Caco-2 (cell line): ENCODE data around the gene R3HDM2. TPM values are rescaled to one million over a fixed set of nuclear protein-coding genes. Genes with fewer than 3 reads are reported as not detected.
"Not testable (repeated sequence)": the region's sequence is repeated elsewhere in the genome, so short reads cannot be mapped to it uniquely, and the experiment has no call there.

Experiments used
- BruUV-seq: library from RNA; stranded (reverse); fragments of 400-500 nt; replicated peaks from 2 replicates; lab custom pipeline; 2021; lab: Mats Ljungman, UMichigan
- CTCF ChIA-PET: fragments of 300-600 bp; sonication (Branson Sonifier 250); formaldehyde crosslinking; loops from one replicate; lab custom pipeline; 2022; ENCODE audit warnings: antibody characterized with exemption; lab: Charles Lee
- POLR2A ChIA-PET: fragments of 300-600 bp; sonication (Branson Sonifier 250); formaldehyde crosslinking; loops from one replicate; lab custom pipeline; 2022; ENCODE audit warnings: antibody characterized with exemption; lab: Charles Lee
- DNase-seq, 2 experiments: peaks; one replicate each; pipeline versions ENCODE4 v3.0.0 to v3.0.0-alpha.2; 2020 to 2022
- H3K27me3 ChIP-seq: replicated peaks from 2 replicates; pipeline ENCODE4 v1.6.0; 2011; ENCODE audit warnings: low read length; ENCODE audit not compliant: control insufficient read depth, insufficient read depth
- H3K36me3 ChIP-seq: 2 replicates; pipeline ENCODE4 v1.5.1; 2011; ENCODE audit warnings: low read length; ENCODE audit not compliant: control insufficient read depth, insufficient read depth
- H3K4me1 ChIP-seq: fragments of 250-450 bp; sonication (Bioruptor Pico); 2 replicates; pipeline ENCODE4 v1.5.1; 2020; ENCODE audit warnings: mild to moderate bottlenecking
- H3K4me3 ChIP-seq: 2 replicates; pipeline ENCODE4 v1.5.1; 2011; ENCODE audit warnings: low read depth, mild to moderate bottlenecking, control low read depth, low read length
- H3K9me3 ChIP-seq: fragments of 250-450 bp; sonication (Bioruptor Pico); 2 replicates; pipeline ENCODE4 v1.5.1; 2020; ENCODE audit warnings: mild to moderate bottlenecking, moderate library complexity
- H3K27ac Mint-ChIP-seq: one replicate; pipeline ENCODE4 v1.8.0; 2022; ENCODE audit warnings: mixed read lengths; ENCODE audit not compliant: unreplicated experiment
- H3K27me3 Mint-ChIP-seq: one replicate; pipeline ENCODE4 v1.8.0; 2022; ENCODE audit warnings: mixed read lengths; ENCODE audit not compliant: insufficient read depth, unreplicated experiment
- H3K36me3 Mint-ChIP-seq: one replicate; pipeline ENCODE4 v1.8.0; 2022; ENCODE audit warnings: mild to moderate bottlenecking, mixed read lengths; ENCODE audit not compliant: insufficient read depth, unreplicated experiment
- H3K4me1 Mint-ChIP-seq: one replicate; pipeline ENCODE4 v1.8.0; 2022; ENCODE audit warnings: low read depth, mixed read lengths; ENCODE audit not compliant: unreplicated experiment
- H3K4me3 Mint-ChIP-seq: one replicate; pipeline ENCODE4 v1.8.0; 2022; ENCODE audit warnings: mild to moderate bottlenecking, moderate library complexity, mixed read lengths; ENCODE audit not compliant: unreplicated experiment
- H3K9me3 Mint-ChIP-seq: one replicate; pipeline ENCODE4 v1.8.0; 2022; ENCODE audit warnings: mixed read lengths; ENCODE audit not compliant: unreplicated experiment
- intact Hi-C: fragments of 100-400 bp; cut with micrococcal nuclease; formaldehyde crosslinking; loops from one replicate; pipeline ENCODE4 v1.10.0; 2022; ENCODE audit not compliant: unreplicated experiment
- total RNA-seq: library from RNA; stranded (reverse); gene quantifications from 2 replicates; pipeline ENCODE4 v1.2.3, GENCODE V29; 2022
- TF ChIP-seq, protein P1 (sequence below), 2 experiments: fragments of 200-600 bp in 1 of 2; IDR thresholded peaks; 1 replicate in 1 of 2; 2 replicates in 1 of 2; pipeline versions ENCODE4 v1.5.1 to v1.8.0; 2011 to 2022; ENCODE audit warnings: antibody characterized with exemption in 1 of 2, control low read depth in 1 of 2, inconsistent platforms in 1 of 2, low read depth in 1 of 2, low read length in 1 of 2, mild to moderate bottlenecking in 1 of 2, moderate library complexity in 1 of 2; ENCODE audit not compliant: insufficient read depth in 1 of 2, severe bottlenecking in 1 of 2, unreplicated experiment in 1 of 2

Gene R3HDM2
- total RNA-seq, 1 experiment from 2014 or later, result 33.7 TPM

DNA sequence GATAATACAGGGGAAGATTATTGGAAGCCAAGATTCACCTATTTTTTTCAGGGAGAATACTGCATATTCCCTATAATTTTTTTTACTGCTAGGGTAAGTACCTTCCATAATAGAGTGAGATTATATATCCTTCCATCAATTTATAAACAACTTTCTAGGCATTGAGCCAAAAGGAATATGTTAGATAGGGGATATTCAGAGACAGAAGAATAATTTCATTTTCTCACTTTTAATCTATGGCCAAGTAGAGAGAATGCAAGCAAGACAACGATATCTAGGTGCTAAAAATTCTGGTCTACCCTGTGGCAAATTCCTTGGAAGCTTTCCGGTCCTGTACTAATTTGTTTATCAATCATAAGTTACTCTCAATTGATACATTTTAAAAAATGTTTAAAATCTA lies 110.2 kb downstream of the R3HDM2 start:
- no TSS peak for BruUV-seq
- H3K27me3 ChIP-seq, result no peaks in the 10 kb centered on the region
- Mint-ChIP-seq H3K27me3 (no peaks in the 10 kb centered on the region), H3K36me3 (no peaks in the 10 kb centered on the region), H3K4me1 (peaks cover 8% of the 10 kb centered on the region), H3K9me3 (no peaks in the 10 kb centered on the region), H3K27ac (no peak overlapping the region), H3K4me3 (no peak overlapping the region)
- TF ChIP-seq, protein P1, sequence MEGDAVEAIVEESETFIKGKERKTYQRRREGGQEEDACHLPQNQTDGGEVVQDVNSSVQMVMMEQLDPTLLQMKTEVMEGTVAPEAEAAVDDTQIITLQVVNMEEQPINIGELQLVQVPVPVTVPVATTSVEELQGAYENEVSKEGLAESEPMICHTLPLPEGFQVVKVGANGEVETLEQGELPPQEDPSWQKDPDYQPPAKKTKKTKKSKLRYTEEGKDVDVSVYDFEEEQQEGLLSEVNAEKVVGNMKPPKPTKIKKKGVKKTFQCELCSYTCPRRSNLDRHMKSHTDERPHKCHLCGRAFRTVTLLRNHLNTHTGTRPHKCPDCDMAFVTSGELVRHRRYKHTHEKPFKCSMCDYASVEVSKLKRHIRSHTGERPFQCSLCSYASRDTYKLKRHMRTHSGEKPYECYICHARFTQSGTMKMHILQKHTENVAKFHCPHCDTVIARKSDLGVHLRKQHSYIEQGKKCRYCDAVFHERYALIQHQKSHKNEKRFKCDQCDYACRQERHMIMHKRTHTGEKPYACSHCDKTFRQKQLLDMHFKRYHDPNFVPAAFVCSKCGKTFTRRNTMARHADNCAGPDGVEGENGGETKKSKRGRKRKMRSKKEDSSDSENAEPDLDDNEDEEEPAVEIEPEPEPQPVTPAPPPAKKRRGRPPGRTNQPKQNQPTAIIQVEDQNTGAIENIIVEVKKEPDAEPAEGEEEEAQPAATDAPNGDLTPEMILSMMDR (IDR thresholded peaks at IDR 0.05; ENCODE audit: insufficient read depth in 1 of 2, low read depth in 1 of 2, low read length in 1 of 2, severe bottlenecking in 1 of 2, unreplicated experiment in 1 of 2), result no peak
- H3K36me3 ChIP-seq, result no peaks in the 10 kb centered on the region
- H3K4me1 ChIP-seq, result peaks cover 12% of the 10 kb centered on the region
- ChIA-PET CTCF (no interaction called here), POLR2A (no interaction called here)
- intact Hi-C loops, result no loop called here
- no peaks in the 10 kb centered on the region for H3K9me3 ChIP-seq
- no peak for DNase-seq
- no peak overlapping the region for H3K4me3 ChIP-seq

- H3K27me3 ChIP-seq, result no peaks in the 10 kb centered on the region
- H3K4me3 Mint-ChIP-seq, result no peak overlapping the region
- POLR2A ChIA-PET, result no interaction called here
- CTCF ChIA-PET, result interaction anchor here (0.6 to 1.8 kb wide), 2 partner anchors 123 to 132 kb away, joined by 3 to 6 read pairs; no protein-coding TSS in a partner anchor
- H3K4me3 ChIP-seq, result no peak overlapping the region
- H3K9me3 Mint-ChIP-seq, result no peaks in the 10 kb centered on the region
- no TSS peak for BruUV-seq
- TF ChIP-seq, protein P1 (IDR thresholded peaks at IDR 0.05; ENCODE audit: insufficient read depth in 1 of 2, low read depth in 1 of 2, low read length in 1 of 2, severe bottlenecking in 1 of 2, unreplicated experiment in 1 of 2), result no peak
- H3K4me1 Mint-ChIP-seq, result peaks cover 8% of the 10 kb centered on the region
- no peak overlapping the region for H3K27ac Mint-ChIP-seq
- H3K4me1 ChIP-seq, result peaks cover 14% of the 10 kb centered on the region
- no peaks in the 10 kb centered on the region for H3K36me3 ChIP-seq
- DNase-seq, result no peak
- no peaks in the 10 kb centered on the region for H3K27me3 Mint-ChIP-seq
- intact Hi-C loops, result no loop called here
- no peaks in the 10 kb centered on the region for H3K36me3 Mint-ChIP-seq
- no peaks in the 10 kb centered on the region for H3K9me3 ChIP-seq
These were observed 111.0 kb downstream of the R3HDM2 start for GRCh38 chr12:57319678-57320469.

DNA sequence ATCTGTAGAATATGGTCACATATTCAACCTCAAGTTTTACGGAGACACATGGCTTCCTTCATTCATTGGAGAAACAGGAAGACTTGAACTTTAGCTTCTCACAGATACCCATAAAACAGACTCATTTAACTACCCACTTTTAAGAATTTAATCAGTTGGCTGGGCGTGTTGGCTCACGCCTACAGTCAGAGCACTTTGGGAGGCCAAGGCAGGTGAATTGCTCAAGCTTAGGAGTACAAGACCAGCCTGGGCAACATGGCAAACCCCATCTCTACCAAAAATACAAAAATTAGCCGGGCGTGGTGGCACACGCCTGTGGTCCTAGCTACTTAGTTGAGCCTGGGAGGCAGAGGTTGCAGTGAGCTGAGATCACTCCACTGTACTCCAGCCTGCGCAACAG lies 115.2 kb downstream of the R3HDM2 start:
- BruUV-seq, result no TSS peak
- Mint-ChIP-seq H3K4me3 (no peak overlapping the region), H3K27ac (no peak overlapping the region), H3K4me1 (peaks cover 8% of the 10 kb centered on the region), H3K27me3 (no peaks in the 10 kb centered on the region), H3K9me3 (no peaks in the 10 kb centered on the region), H3K36me3 (peaks cover 5% of the 10 kb centered on the region)
- no peaks in the 10 kb centered on the region for H3K27me3 ChIP-seq
- H3K9me3 ChIP-seq, result no peaks in the 10 kb centered on the region
- no peak overlapping the region for H3K4me3 ChIP-seq
- intact Hi-C loops, result no loop called here
- ChIA-PET CTCF (no interaction called here), POLR2A (no interaction called here)
- H3K36me3 ChIP-seq, result no peaks in the 10 kb centered on the region
- peaks cover 14% of the 10 kb centered on the region for H3K4me1 ChIP-seq
- no peak for DNase-seq
- TF ChIP-seq, protein P1 (IDR thresholded peaks at IDR 0.05; ENCODE audit: insufficient read depth in 1 of 2, low read depth in 1 of 2, low read length in 1 of 2, severe bottlenecking in 1 of 2, unreplicated experiment in 1 of 2), result no peak

DNA sequence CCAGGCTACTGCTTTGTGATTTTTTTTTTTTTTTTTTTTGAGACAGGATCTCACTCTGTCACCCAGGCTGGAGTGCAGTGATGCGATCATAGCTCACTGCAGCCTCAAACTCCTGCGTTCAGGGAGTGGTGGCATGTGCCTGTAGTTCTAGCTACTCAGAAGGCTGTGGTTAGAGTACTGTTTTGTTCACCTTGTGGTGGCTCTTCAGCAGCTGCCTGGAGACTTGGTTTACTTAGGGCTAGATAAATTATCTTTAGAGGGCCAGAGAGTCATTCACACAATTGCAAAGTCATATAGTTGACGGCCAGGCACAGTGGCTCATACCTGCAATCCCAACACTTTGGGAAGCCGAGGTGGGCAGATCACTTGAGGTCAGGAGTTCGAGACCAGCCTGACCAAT lies 118.6 kb downstream of the R3HDM2 start:
- H3K9me3 Mint-ChIP-seq, CTCF ChIA-PET, H3K4me1 ChIP-seq, DNase-seq, H3K27me3 Mint-ChIP-seq, H3K36me3 Mint-ChIP-seq, H3K27me3 ChIP-seq, H3K36me3 ChIP-seq, H3K4me3 Mint-ChIP-seq, intact Hi-C loops, H3K9me3 ChIP-seq, H3K4me1 Mint-ChIP-seq, POLR2A ChIA-PET, H3K4me3 ChIP-seq, H3K27ac Mint-ChIP-seq, BruUV-seq: not testable (repeated sequence)
